Lung (tissue), 12 donors: ENCODE data around the gene CDC34. TPM values are rescaled to one million over a fixed set of nuclear protein-coding genes. Genes with fewer than 3 reads are reported as not detected.

ENCODE experiments used
- ATAC-seq: fragments of 200-7000 bp; cut with Tn5 transposase; one replicate; pipeline ENCODE4 v1.9.1; 2020; ENCODE audit warnings: moderate number of reproducible peaks; ENCODE audit not compliant: insufficient read depth, low FRiP score
- DNase-seq, 3 donors: peaks; one replicate each; pipeline ENCODE4 v3.0.0-alpha.2; 2013 to 2017
- H3K27ac ChIP-seq, 2 donors: one replicate each; pipeline ENCODE4 v1.5.1; 2013; ENCODE audit warnings: mild to moderate bottlenecking in 2 of 2, moderate library complexity in 2 of 2, control low read depth in 1 of 2, inconsistent platforms in 1 of 2, low read depth in 1 of 2, low read length in 1 of 2
- H3K27me3 ChIP-seq, 3 donors: one replicate each; pipeline ENCODE4 v1.5.1; 2013; ENCODE audit warnings: low read length in 2 of 3; ENCODE audit not compliant: control insufficient read depth in 3 of 3, insufficient read depth in 3 of 3
- H3K36me3 ChIP-seq, 4 donors: one replicate each; pipeline ENCODE4 v1.5.1; 2013; ENCODE audit warnings: low read length in 4 of 4, mild to moderate bottlenecking in 1 of 4, moderate library complexity in 1 of 4; ENCODE audit not compliant: control insufficient read depth in 4 of 4, insufficient read depth in 4 of 4
- H3K4me1 ChIP-seq, 5 donors: one replicate each; pipeline ENCODE4 v1.5.1; 2013; ENCODE audit warnings: low read length in 5 of 5, mild to moderate bottlenecking in 2 of 5, moderate library complexity in 1 of 5; ENCODE audit not compliant: control insufficient read depth in 5 of 5, insufficient read depth in 5 of 5
- H3K4me3 ChIP-seq: one replicate; pipeline ENCODE4 v1.5.1; 2013; ENCODE audit warnings: mild to moderate bottlenecking, control low read depth, moderate library complexity
- H3K9ac ChIP-seq, 2 donors: one replicate each; pipeline ENCODE4 v1.5.1; 2013; ENCODE audit warnings: low read length in 2 of 2, control low read depth in 1 of 2; ENCODE audit not compliant: insufficient read depth in 1 of 2
- H3K9me3 ChIP-seq, 4 donors: one replicate each; pipeline ENCODE4 v1.5.1; 2013; ENCODE audit warnings: low read length in 3 of 4, mild to moderate bottlenecking in 1 of 4, moderate library complexity in 1 of 4; ENCODE audit not compliant: control insufficient read depth in 4 of 4, insufficient read depth in 3 of 4
- CTCF ChIP-seq: IDR thresholded peaks from 2 replicates; pipeline ENCODE4 v1.5.1; 2012; ENCODE audit warnings: mild to moderate bottlenecking; ENCODE audit errors: control extremely low read depth, extremely low read depth
- WGBS, 2 donors: extraction: QIAGEN DNeasy Blood & Tissue Kit; methylation state at CpG; one replicate each; pipeline ENCODE4 v1.1.7; 2013; 5-methylcytosine and 5-hydroxymethylcytosine counted together
- polyA plus RNA-seq, 2 donors: library from polyadenylated mRNA; stranded (reverse); fragments of 200-250 nt; gene quantifications; one replicate each; pipeline ENCODE4 v1.2.1, GENCODE V29; 2013
- total RNA-seq, 2 donors: library from RNA; depleted of rRNA in 1 of 2; stranded (reverse); fragments of >200 nt in 1 of 2; gene quantifications; one replicate each; pipeline ENCODE4 v1.2.1, GENCODE V29; 2014 to 2021
- donor health status: control.
- donor health status: control.
- donor health status: Bipolar disorder and iron deficiency.
- donor health status: healthy.
- donor health status: DM: yes; HTN: yes; CAD: no.

Gene CDC34
- total and polyA plus RNA-seq, 4 donors = 42.9 to 89.1 (median 60.1) TPM

- H3K9ac ChIP-seq = peak overlapping the region; percentile 23 to 63
- no peak for TF ChIP-seq CTCF
- DNase-seq (peak; percentile 95 to 98 (median 96)), ATAC-seq (peak; percentile 96)
- no peaks in the 10 kb centered on the region for H3K9me3 ChIP-seq
- peak overlapping the region; percentile 92 for H3K4me3 ChIP-seq
- H3K27ac ChIP-seq = peak overlapping the region; percentile 92 to 97
- WGBS, 2 donors = 1% methylated on average over 99 to 114 of the region's 114 CpGs
- H3K27me3 ChIP-seq = peaks cover 0 to 12% (median 0%) of the 10 kb centered on the region in 3 donors
- peaks cover 0 to 4% (median 0%) of the 10 kb centered on the region in 5 donors for H3K4me1 ChIP-seq
- H3K36me3 ChIP-seq = no peaks in the 10 kb centered on the region
Observed at GRCh38 chr19:488505-489417, 42.8 kb upstream of the CDC34 start.

GRCh38 chr19:489418-490196 lies 42.0 kb upstream of the CDC34 start:
- Histone ChIP-seq H3K27me3 (peaks cover 0 to 12% (median 0%) of the 10 kb centered on the region in 3 donors), H3K36me3 (no peaks in the 10 kb centered on the region), H3K9ac (peak overlapping the region in 1 of 2 donors; percentile 32), H3K27ac (peak overlapping the region; percentile 92 to 97), H3K4me1 (peaks cover 0 to 4% (median 0%) of the 10 kb centered on the region in 5 donors), H3K9me3 (no peaks in the 10 kb centered on the region), H3K4me3 (peak overlapping the region; percentile 92)
- WGBS, 2 donors = 22 to 39% methylated on average over 57 to 61 of the region's 61 CpGs
- no peak for TF ChIP-seq CTCF
- DNase-seq (peak; percentile 54 to 60 (median 56)), ATAC-seq (peak; percentile 11)

GRCh38 chr19:491146-491741 lies 40.3 kb upstream of the CDC34 start:
- Histone ChIP-seq H3K9me3 (no peaks in the 10 kb centered on the region), H3K27ac (no peak overlapping the region), H3K27me3 (peaks cover 0 to 5% (median 0%) of the 10 kb centered on the region in 3 donors), H3K4me1 (peaks cover 0 to 4% (median 0%) of the 10 kb centered on the region in 5 donors), H3K36me3 (no peaks in the 10 kb centered on the region), H3K4me3 (no peak overlapping the region), H3K9ac (no peak overlapping the region)
- DNase-seq (no peak), ATAC-seq (no peak)
- whole genome bisulfite sequencing, 2 donors = 79 to 84% methylated on average over 28 to 32 of the region's 32 CpGs
- TF ChIP-seq CTCF = no peak
